Activated CD4-positive, CD25-positive, alpha-beta regulatory T cell treated with anti-CD3 and anti-CD28 coated beads, Interleukin-2, amount 50 U/mL, for 24 hours (primary cell): Measurements from ENCODE around the gene PEX14.

Source experiments
- ATAC-seq, 2 donors: fragments of 150-1000 bp; cut with Tn5 transposase; one replicate each; pipeline ENCODE4 v1.10.0; 2021; ENCODE audit warnings: mild to moderate bottlenecking in 1 of 2, moderate library complexity in 1 of 2

The PEX14 gene

GRCh38 chr1:10521537-10522157 lies 46.9 kb downstream of the PEX14 start:
- ATAC-seq = no peak

- ATAC-seq = no peak
Observed at GRCh38 chr1:10522322-10522860, 47.6 kb downstream of the PEX14 start.

GRCh38 chr1:10525208-10525607 lies 50.5 kb downstream of the PEX14 start:
- ATAC-seq = no peak

GRCh38 chr1:10528066-10529014 lies 53.6 kb downstream of the PEX14 start:
- ATAC-seq = no peak

- no peak for ATAC-seq
Observed at GRCh38 chr1:10529091-10529490, 54.3 kb downstream of the PEX14 start.

GRCh38 chr1:10529765-10530164 lies 55.0 kb downstream of the PEX14 start:
- ATAC-seq = no peak

GRCh38 chr1:10530281-10530740 lies 55.6 kb downstream of the PEX14 start:
- ATAC-seq = no peak

- ATAC-seq = no peak
Observed at GRCh38 chr1:10530756-10531495, 56.2 kb downstream of the PEX14 start.

GRCh38 chr1:10532362-10532761 lies 57.6 kb downstream of the PEX14 start:
- no peak for ATAC-seq

GRCh38 chr1:10534519-10534918 lies 59.8 kb downstream of the PEX14 start:
- no peak for ATAC-seq

- no peak for ATAC-seq
Observed at GRCh38 chr1:10536133-10536770, 61.5 kb downstream of the PEX14 start.

- ATAC-seq = no peak
Observed at GRCh38 chr1:10537082-10537766, 62.5 kb downstream of the PEX14 start.

GRCh38 chr1:10538646-10539355 lies 64.1 kb downstream of the PEX14 start:
- no peak for ATAC-seq

- ATAC-seq = no peak
Observed at GRCh38 chr1:10539411-10540043, 64.8 kb downstream of the PEX14 start.

GRCh38 chr1:10540277-10541005 lies 65.7 kb downstream of the PEX14 start:
- ATAC-seq = no peak

GRCh38 chr1:10541286-10541685 lies 66.5 kb downstream of the PEX14 start:
- no peak for ATAC-seq

- ATAC-seq = no peak
Observed at GRCh38 chr1:10544239-10544638, 69.5 kb downstream of the PEX14 start.

GRCh38 chr1:10546896-10547295 lies 72.1 kb downstream of the PEX14 start:
- ATAC-seq = no peak

GRCh38 chr1:10549904-10550664 lies 75.3 kb downstream of the PEX14 start:
- ATAC-seq = no peak
